ENCODE results near the gene CAPN7.

DNA sequence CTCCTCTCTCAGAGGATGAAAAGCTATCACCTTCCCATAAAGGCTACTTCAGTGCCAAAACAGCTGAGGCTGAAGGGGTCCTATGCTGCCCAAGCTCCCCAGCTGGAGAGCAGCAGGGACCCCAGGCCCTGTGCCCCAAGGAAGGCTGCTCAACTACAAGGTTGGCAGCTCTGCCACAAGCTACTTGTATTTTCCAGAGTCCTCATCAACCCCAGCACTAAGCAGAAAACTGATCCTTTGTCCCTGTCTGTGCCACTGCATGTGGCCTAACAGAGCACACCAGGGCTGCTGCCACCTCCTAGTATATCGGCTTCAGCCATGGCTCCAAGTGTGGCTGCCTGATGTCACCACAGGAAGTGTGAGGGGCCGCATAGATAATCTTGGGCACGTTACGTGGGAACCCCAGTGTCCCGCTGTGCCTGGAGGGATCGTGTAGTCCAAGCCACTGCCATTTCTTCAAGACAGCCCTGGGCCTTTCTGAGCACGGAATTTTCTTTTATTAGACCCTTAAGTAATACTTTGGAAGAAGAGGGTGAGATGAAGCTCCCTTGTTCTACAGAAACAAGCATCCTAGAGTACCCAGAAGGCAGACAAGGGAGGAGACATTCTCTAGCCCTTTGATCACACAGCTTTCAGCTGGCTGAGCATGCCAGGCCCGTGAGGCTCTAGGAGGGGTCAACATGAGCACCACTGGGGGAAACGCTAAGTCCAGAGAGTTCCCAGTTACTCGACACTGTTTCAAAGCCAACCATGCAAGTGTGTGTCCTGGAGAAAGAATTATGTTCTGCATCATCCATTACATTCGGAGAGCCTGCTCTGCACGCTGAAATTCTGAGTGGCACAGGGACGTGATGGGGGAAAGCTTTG is 60.7 kb downstream of the CAPN7 start:
- TF ChIP-seq, protein P1, sequence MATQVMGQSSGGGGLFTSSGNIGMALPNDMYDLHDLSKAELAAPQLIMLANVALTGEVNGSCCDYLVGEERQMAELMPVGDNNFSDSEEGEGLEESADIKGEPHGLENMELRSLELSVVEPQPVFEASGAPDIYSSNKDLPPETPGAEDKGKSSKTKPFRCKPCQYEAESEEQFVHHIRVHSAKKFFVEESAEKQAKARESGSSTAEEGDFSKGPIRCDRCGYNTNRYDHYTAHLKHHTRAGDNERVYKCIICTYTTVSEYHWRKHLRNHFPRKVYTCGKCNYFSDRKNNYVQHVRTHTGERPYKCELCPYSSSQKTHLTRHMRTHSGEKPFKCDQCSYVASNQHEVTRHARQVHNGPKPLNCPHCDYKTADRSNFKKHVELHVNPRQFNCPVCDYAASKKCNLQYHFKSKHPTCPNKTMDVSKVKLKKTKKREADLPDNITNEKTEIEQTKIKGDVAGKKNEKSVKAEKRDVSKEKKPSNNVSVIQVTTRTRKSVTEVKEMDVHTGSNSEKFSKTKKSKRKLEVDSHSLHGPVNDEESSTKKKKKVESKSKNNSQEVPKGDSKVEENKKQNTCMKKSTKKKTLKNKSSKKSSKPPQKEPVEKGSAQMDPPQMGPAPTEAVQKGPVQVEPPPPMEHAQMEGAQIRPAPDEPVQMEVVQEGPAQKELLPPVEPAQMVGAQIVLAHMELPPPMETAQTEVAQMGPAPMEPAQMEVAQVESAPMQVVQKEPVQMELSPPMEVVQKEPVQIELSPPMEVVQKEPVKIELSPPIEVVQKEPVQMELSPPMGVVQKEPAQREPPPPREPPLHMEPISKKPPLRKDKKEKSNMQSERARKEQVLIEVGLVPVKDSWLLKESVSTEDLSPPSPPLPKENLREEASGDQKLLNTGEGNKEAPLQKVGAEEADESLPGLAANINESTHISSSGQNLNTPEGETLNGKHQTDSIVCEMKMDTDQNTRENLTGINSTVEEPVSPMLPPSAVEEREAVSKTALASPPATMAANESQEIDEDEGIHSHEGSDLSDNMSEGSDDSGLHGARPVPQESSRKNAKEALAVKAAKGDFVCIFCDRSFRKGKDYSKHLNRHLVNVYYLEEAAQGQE (IDR thresholded peaks at IDR 0.05; ENCODE audit: low read depth), result no peak
- TF ChIP-seq, protein P2, sequence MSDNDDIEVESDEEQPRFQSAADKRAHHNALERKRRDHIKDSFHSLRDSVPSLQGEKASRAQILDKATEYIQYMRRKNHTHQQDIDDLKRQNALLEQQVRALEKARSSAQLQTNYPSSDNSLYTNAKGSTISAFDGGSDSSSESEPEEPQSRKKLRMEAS (IDR thresholded peaks at IDR 0.05), result no peak
- no peak for TF ChIP-seq CEBPB (IDR thresholded peaks at IDR 0.05)
- TF ChIP-seq FOXM1 (IDR thresholded peaks at IDR 0.05; ENCODE audit: borderline replicate concordance, low read depth), result no peak
- TF ChIP-seq EP300 (IDR thresholded peaks at IDR 0.05; ENCODE audit: borderline replicate concordance), result no peak
- no peak for TF ChIP-seq EGR1 (IDR thresholded peaks at IDR 0.05)
- no peak for TF ChIP-seq RAD21 (IDR thresholded peaks at IDR 0.05; ENCODE audit: low read depth)

All from Ishikawa (cell line).